SK-N-SH treated with all-trans-retinoic acid at 6 μM for 48 hours (cell line): ENCODE results near the gene DNAAF2.

Source experiments
- ATAC-seq: fragments of 200-7000 bp; cut with Tn5 transposase; 3 replicates; pipeline ENCODE4 v1.9.1; 2020; ENCODE audit warnings: mild to moderate bottlenecking, moderate library complexity
- ARNTL ChIP-seq: fragments of 450-650 bp; formaldehyde crosslinking; IDR thresholded peaks from 2 replicates; pipeline ENCODE4 v1.5.0; 2020; ENCODE audit warnings: low read depth, mild to moderate bottlenecking, moderate library complexity, borderline replicate concordance
- CSDC2 ChIP-seq: fragments of 250-450 bp; sonication (Bioruptor Pico); IDR thresholded peaks from 2 replicates; pipeline ENCODE4 v1.5.0; 2020; ENCODE audit warnings: mild to moderate bottlenecking, moderate library complexity
- ESRRG ChIP-seq: fragments of 250-450 bp; sonication (Bioruptor Pico); IDR thresholded peaks from 2 replicates; pipeline ENCODE4 v1.6.1; 2021; ENCODE audit warnings: mild to moderate bottlenecking
- GLIS3 ChIP-seq: fragments of 250-450 bp; sonication (Bioruptor Pico); IDR thresholded peaks from 2 replicates; pipeline ENCODE4 v1.5.0; 2020; ENCODE audit warnings: mild to moderate bottlenecking, moderate library complexity
- ISL1 ChIP-seq: fragments of 250-450 bp; sonication (Bioruptor Pico); IDR thresholded peaks from 2 replicates; pipeline ENCODE4 v2.1.2; 2022; ENCODE audit warnings: mild to moderate bottlenecking, moderate library complexity
- PPARA ChIP-seq: fragments of 250-450 bp; sonication (Bioruptor Pico); IDR thresholded peaks from 2 replicates; pipeline ENCODE4 v1.5.0; 2020; ENCODE audit warnings: mild to moderate bottlenecking, borderline replicate concordance
- RARB ChIP-seq: fragments of 250-450 bp; sonication (Bioruptor Pico); IDR thresholded peaks from 2 replicates; pipeline ENCODE4 v1.8.0; 2021; ENCODE audit warnings: mild to moderate bottlenecking, moderate library complexity
- TCF4 ChIP-seq: fragments of 250-450 bp; sonication (Bioruptor Pico); IDR thresholded peaks from 2 replicates; pipeline ENCODE4 v1.8.0; 2021; ENCODE audit warnings: mild to moderate bottlenecking, moderate library complexity, borderline replicate concordance
- ZC3H10 ChIP-seq: fragments of 250-450 bp; sonication (Bioruptor Pico); IDR thresholded peaks from 2 replicates; pipeline ENCODE4 v1.5.1; 2021; ENCODE audit warnings: mild to moderate bottlenecking, moderate library complexity
- ZFP3 ChIP-seq: fragments of 250-450 bp; sonication (Bioruptor Pico); IDR thresholded peaks from 2 replicates; pipeline ENCODE4 v1.5.0; 2020; ENCODE audit warnings: mild to moderate bottlenecking, moderate library complexity
- ZFP30 ChIP-seq: fragments of 450-650 bp; formaldehyde crosslinking; IDR thresholded peaks from 2 replicates; pipeline ENCODE4 v1.5.0; 2022; ENCODE audit warnings: mild to moderate bottlenecking, moderate library complexity
- ZNF565 ChIP-seq: fragments of 450-650 bp; formaldehyde crosslinking; conservative IDR thresholded peaks from 2 replicates; pipeline ENCODE4 v1.5.0; 2020; ENCODE audit warnings: low read depth, mild to moderate bottlenecking, moderate library complexity
- ZNF8 ChIP-seq: fragments of 450-650 bp; formaldehyde crosslinking; IDR thresholded peaks from 2 replicates; pipeline ENCODE4 v1.5.0; 2020; ENCODE audit warnings: mild to moderate bottlenecking, moderate library complexity
- TF ChIP-seq, protein P1 (sequence below): fragments of 250-450 bp; sonication (Bioruptor Pico); IDR thresholded peaks from 2 replicates; pipeline ENCODE4 v1.8.0; 2020; ENCODE audit warnings: mild to moderate bottlenecking, moderate library complexity, borderline replicate concordance
- TF ChIP-seq, protein P2 (sequence below): fragments of 250-450 bp; sonication (Bioruptor Pico); IDR thresholded peaks from 2 replicates; pipeline ENCODE4 v1.5.1; 2021; ENCODE audit warnings: mild to moderate bottlenecking, moderate library complexity
- TF ChIP-seq, protein P3 (sequence below): fragments of 250-450 bp; sonication (Bioruptor Pico); IDR thresholded peaks from 2 replicates; pipeline ENCODE4 v1.5.1; 2020; ENCODE audit warnings: low read depth, mild to moderate bottlenecking, moderate library complexity
- TF ChIP-seq, protein P4 (sequence below): fragments of 250-450 bp; sonication (Bioruptor Pico); IDR thresholded peaks from 2 replicates; pipeline ENCODE4 v1.8.0; 2021; ENCODE audit warnings: low read depth, mild to moderate bottlenecking, moderate library complexity, borderline replicate concordance

Gene DNAAF2

DNA sequence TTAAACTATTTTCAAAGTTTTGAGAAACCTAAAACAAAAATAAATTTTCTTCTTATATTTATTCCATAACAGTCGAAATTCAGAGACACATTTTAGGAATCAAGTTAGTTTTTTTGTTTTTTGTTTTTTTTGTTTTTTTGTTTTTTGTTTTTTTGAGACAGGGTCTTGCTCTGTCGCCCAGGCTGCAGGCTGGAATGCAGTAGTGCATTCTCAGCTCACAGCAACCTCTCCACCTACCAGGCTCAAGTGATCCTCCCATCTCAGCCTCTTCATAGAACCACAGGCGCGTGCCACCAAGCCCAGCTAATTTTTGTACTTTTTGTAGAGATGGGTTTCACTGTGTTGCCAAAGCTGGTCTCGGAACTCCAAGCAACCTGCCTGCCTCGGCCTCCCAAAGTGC, 18.5 kb upstream of the DNAAF2 start (continued):
- TF ChIP-seq ARNTL, result no peak
- TF ChIP-seq GLIS3 (CRISPR knock-in tag), result no peak
- TF ChIP-seq ISL1, result no peak
- TF ChIP-seq, protein P1, sequence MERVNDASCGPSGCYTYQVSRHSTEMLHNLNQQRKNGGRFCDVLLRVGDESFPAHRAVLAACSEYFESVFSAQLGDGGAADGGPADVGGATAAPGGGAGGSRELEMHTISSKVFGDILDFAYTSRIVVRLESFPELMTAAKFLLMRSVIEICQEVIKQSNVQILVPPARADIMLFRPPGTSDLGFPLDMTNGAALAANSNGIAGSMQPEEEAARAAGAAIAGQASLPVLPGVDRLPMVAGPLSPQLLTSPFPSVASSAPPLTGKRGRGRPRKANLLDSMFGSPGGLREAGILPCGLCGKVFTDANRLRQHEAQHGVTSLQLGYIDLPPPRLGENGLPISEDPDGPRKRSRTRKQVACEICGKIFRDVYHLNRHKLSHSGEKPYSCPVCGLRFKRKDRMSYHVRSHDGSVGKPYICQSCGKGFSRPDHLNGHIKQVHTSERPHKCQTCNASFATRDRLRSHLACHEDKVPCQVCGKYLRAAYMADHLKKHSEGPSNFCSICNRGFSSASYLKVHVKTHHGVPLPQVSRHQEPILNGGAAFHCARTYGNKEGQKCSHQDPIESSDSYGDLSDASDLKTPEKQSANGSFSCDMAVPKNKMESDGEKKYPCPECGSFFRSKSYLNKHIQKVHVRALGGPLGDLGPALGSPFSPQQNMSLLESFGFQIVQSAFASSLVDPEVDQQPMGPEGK (CRISPR knock-in tag), result no peak
- no peak for TF ChIP-seq ZFP30 (CRISPR knock-in tag)
- no peak for TF ChIP-seq TCF4 (CRISPR knock-in tag)

DNA sequence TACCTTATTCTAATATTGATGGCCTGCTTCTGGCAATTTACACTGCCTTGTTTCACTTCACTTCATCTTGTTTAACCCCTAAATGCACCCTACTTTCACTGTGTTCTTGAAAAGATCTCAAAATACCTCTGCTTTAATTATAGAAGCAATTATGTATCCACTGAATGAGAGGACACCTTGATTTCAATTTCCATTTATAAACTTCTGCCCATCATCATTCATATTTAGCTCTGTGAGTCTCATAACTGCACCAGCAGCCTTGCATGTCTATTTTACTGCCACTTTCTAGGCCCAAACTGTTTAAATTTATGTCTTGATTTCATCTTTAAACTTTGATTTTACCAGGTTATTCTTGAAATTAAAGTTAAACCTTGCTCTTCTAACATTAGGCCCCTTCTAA, 7.1 kb upstream of the DNAAF2 start:
- ATAC-seq, result no peak
- TF ChIP-seq ARNTL (no peak), ISL1 (no peak), RARB (CRISPR knock-in tag) (no peak), TCF4 (CRISPR knock-in tag) (no peak), ZC3H10 (CRISPR knock-in tag) (no peak), ZNF565 (CRISPR knock-in tag) (no peak)
- TF ChIP-seq, protein P2, sequence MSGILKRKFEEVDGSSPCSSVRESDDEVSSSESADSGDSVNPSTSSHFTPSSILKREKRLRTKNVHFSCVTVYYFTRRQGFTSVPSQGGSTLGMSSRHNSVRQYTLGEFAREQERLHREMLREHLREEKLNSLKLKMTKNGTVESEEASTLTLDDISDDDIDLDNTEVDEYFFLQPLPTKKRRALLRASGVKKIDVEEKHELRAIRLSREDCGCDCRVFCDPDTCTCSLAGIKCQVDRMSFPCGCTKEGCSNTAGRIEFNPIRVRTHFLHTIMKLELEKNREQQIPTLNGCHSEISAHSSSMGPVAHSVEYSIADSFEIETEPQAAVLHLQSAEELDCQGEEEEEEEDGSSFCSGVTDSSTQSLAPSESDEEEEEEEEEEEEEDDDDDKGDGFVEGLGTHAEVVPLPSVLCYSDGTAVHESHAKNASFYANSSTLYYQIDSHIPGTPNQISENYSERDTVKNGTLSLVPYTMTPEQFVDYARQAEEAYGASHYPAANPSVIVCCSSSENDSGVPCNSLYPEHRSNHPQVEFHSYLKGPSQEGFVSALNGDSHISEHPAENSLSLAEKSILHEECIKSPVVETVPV (CRISPR knock-in tag), result no peak
- TF ChIP-seq, protein P3, sequence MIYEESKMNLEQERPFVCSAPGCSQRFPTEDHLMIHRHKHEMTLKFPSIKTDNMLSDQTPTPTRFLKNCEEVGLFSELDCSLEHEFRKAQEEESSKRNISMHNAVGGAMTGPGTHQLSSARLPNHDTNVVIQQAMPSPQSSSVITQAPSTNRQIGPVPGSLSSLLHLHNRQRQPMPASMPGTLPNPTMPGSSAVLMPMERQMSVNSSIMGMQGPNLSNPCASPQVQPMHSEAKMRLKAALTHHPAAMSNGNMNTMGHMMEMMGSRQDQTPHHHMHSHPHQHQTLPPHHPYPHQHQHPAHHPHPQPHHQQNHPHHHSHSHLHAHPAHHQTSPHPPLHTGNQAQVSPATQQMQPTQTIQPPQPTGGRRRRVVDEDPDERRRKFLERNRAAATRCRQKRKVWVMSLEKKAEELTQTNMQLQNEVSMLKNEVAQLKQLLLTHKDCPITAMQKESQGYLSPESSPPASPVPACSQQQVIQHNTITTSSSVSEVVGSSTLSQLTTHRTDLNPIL, result no peak
- TF ChIP-seq, all 23 proteins: peak for 0

DNA sequence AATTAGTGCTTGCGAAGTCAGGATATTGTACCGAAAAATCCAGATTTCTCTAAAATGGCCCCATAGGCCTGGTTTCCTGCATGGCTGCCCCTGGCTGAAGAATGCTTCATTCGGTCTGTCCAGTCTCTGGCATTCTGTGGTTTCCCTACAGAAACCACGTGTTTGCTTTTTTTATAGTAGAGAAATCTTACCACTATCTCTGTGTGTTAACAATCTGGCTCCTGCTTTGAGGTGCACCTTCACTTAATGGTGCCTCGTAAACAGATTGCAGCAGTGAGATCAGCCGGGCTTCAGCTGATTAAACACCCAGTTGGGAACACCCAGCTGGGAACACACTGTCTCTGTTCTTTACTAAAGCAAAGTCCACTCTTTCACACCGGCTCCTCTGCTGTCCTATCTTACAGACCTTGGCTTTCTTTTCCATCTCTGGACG, 6.7 kb upstream of the DNAAF2 start:
- peak; percentile 57 for ATAC-seq
- TF ChIP-seq ZFP30 (CRISPR knock-in tag), result no peak
- TF ChIP-seq CSDC2, result no peak
- no peak for TF ChIP-seq GLIS3 (CRISPR knock-in tag)
- TF ChIP-seq, protein P2 (CRISPR knock-in tag), result no peak
- TF ChIP-seq, protein P3, result no peak
- TF ChIP-seq, protein P4, sequence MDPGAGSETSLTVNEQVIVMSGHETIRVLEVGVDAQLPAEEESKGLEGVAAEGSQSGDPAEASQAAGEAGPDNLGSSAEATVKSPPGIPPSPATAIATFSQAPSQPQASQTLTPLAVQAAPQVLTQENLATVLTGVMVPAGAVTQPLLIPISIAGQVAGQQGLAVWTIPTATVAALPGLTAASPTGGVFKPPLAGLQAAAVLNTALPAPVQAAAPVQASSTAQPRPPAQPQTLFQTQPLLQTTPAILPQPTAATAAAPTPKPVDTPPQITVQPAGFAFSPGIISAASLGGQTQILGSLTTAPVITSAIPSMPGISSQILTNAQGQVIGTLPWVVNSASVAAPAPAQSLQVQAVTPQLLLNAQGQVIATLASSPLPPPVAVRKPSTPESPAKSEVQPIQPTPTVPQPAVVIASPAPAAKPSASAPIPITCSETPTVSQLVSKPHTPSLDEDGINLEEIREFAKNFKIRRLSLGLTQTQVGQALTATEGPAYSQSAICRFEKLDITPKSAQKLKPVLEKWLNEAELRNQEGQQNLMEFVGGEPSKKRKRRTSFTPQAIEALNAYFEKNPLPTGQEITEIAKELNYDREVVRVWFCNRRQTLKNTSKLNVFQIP, result no peak

DNA sequence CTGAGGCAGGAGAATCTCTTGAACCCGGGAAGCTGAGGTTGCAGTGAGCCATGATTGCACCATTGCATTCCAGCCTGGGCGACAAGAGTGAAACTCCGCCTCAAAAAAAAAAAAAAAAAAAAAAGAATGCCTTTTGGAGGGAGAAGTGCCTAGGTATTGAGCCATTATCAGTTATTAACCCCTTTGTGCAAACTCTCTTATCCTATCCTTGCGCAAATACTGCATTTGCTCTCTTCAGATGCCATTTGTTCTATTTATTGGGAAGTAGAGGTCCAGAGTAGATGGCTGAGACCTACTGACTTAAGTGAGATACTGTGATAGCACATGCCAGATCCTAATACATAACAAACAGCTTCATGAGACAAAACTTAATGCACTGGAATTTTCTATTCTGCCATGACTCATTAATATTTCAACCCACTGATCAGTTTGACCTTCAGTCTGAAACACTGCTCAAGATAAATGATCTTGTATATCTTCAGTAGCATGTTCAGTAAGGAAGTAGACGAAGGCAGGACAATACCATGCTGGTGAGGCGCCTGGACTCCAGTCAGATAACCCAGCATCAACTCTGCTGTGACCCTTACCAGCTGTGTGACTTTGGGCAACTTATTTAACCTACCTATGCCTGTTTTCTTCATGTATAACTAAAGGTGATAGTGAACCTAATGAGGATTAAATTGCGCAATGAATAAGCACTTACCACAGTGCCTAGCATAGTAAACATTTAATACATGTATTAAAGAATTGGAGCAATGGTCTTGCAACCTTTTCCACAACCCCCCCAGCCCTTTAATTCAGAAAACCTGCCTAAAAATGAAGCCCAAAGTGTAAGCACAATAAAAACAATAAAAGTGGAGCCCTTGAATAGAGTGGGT, 5.7 kb upstream of the DNAAF2 start:
- ATAC-seq, result peak; percentile 32
- no peak for TF ChIP-seq TCF4 (CRISPR knock-in tag)
- TF ChIP-seq, protein P2 (CRISPR knock-in tag), result no peak
- TF ChIP-seq PPARA (CRISPR knock-in tag), result no peak
- TF ChIP-seq RARB (CRISPR knock-in tag), result no peak
- TF ChIP-seq ISL1, result no peak
- TF ChIP-seq GLIS3 (CRISPR knock-in tag), result no peak
- TF ChIP-seq ESRRG, result no peak
- no peak for TF ChIP-seq ZNF8
- no peak for TF ChIP-seq ARNTL
- TF ChIP-seq CSDC2, result no peak
- TF ChIP-seq ZC3H10 (CRISPR knock-in tag), result no peak
- TF ChIP-seq, protein P1 (CRISPR knock-in tag), result no peak
- TF ChIP-seq ZFP3, result no peak
